Measurements from ENCODE around the gene NCAN. TPM values are rescaled to one million over a fixed set of nuclear protein-coding genes. Genes with fewer than 3 reads are reported as not detected.

Gene NCAN
- total and polyA plus RNA-seq, 9 of the 15 experiments (the other 6 are each of a cell fraction or from before 2014, with no cell fraction given) = 0.04 TPM; not detected in 8

DNA sequence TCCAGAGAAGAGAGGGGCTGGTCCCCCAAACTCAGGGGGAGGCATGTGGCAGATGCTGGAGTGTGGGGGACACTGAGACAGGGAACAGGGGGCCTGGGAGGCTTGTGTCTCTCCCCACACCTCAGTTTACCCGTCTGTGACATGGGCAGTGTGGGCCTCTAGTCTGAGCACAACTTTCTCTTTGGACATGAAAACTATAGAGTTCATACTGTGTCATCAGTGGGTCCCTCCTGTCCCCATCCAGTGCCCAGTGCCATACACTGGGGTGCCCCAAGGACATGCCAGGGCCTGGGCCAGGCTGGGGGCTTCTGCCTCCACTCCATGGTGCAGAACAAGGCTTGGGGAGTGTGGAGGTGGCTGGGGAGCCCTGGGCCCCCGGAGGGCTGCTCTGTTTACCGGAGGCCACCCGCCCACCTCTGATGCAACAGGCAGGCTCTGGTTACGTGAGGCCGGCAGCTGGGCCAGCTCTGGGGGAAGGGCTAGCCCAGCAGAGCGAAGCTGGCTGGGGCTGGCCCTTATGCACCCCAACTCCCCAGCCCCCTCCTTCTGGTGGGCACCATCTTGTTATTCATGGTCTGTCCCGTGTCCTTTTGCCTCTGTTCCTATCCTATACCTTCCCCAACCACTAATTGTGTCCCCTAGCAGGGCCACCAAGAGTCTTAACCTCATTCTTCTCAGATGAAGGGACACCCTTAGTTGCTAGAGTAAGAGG is 39.8 kb upstream of the NCAN start (continued):
- TF ChIP-seq POLR2H (tag; IDR thresholded peaks at IDR 0.05; ENCODE audit: low read depth) = no peak
- TF ChIP-seq, protein P1, sequence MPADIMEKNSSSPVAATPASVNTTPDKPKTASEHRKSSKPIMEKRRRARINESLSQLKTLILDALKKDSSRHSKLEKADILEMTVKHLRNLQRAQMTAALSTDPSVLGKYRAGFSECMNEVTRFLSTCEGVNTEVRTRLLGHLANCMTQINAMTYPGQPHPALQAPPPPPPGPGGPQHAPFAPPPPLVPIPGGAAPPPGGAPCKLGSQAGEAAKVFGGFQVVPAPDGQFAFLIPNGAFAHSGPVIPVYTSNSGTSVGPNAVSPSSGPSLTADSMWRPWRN (IDR thresholded peaks at IDR 0.05; ENCODE audit: low read depth) = no peak
- TF ChIP-seq RBM25 (IDR thresholded peaks at IDR 0.05; ENCODE audit: low read depth, low read length, severe bottlenecking) = peak; percentile 98
- TF ChIP-seq, protein P2, sequence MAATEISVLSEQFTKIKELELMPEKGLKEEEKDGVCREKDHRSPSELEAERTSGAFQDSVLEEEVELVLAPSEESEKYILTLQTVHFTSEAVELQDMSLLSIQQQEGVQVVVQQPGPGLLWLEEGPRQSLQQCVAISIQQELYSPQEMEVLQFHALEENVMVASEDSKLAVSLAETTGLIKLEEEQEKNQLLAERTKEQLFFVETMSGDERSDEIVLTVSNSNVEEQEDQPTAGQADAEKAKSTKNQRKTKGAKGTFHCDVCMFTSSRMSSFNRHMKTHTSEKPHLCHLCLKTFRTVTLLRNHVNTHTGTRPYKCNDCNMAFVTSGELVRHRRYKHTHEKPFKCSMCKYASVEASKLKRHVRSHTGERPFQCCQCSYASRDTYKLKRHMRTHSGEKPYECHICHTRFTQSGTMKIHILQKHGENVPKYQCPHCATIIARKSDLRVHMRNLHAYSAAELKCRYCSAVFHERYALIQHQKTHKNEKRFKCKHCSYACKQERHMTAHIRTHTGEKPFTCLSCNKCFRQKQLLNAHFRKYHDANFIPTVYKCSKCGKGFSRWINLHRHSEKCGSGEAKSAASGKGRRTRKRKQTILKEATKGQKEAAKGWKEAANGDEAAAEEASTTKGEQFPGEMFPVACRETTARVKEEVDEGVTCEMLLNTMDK (IDR thresholded peaks at IDR 0.05; ENCODE audit: borderline replicate concordance, insufficient read depth, low read depth, low read length, poor library complexity, severe bottlenecking) = no peak
- TF ChIP-seq STAT5B (CRISPR knock-in tag; IDR thresholded peaks at IDR 0.05) = no peak
- TF ChIP-seq, protein P3, sequence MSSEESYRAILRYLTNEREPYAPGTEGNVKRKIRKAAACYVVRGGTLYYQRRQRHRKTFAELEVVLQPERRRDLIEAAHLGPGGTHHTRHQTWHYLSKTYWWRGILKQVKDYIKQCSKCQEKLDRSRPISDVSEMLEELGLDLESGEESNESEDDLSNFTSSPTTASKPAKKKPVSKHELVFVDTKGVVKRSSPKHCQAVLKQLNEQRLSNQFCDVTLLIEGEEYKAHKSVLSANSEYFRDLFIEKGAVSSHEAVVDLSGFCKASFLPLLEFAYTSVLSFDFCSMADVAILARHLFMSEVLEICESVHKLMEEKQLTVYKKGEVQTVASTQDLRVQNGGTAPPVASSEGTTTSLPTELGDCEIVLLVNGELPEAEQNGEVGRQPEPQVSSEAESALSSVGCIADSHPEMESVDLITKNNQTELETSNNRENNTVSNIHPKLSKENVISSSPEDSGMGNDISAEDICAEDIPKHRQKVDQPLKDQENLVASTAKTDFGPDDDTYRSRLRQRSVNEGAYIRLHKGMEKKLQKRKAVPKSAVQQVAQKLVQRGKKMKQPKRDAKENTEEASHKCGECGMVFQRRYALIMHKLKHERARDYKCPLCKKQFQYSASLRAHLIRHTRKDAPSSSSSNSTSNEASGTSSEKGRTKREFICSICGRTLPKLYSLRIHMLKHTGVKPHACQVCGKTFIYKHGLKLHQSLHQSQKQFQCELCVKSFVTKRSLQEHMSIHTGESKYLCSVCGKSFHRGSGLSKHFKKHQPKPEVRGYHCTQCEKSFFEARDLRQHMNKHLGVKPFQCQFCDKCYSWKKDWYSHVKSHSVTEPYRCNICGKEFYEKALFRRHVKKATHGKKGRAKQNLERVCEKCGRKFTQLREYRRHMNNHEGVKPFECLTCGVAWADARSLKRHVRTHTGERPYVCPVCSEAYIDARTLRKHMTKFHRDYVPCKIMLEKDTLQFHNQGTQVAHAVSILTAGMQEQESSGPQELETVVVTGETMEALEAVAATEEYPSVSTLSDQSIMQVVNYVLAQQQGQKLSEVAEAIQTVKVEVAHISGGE (CRISPR knock-in tag; IDR thresholded peaks at IDR 0.05) = no peak
- no peak for TF ChIP-seq BDP1 (IDR thresholded peaks at IDR 0.05; ENCODE audit: insufficient read depth, insufficient read length)
- TF ChIP-seq, protein P4, sequence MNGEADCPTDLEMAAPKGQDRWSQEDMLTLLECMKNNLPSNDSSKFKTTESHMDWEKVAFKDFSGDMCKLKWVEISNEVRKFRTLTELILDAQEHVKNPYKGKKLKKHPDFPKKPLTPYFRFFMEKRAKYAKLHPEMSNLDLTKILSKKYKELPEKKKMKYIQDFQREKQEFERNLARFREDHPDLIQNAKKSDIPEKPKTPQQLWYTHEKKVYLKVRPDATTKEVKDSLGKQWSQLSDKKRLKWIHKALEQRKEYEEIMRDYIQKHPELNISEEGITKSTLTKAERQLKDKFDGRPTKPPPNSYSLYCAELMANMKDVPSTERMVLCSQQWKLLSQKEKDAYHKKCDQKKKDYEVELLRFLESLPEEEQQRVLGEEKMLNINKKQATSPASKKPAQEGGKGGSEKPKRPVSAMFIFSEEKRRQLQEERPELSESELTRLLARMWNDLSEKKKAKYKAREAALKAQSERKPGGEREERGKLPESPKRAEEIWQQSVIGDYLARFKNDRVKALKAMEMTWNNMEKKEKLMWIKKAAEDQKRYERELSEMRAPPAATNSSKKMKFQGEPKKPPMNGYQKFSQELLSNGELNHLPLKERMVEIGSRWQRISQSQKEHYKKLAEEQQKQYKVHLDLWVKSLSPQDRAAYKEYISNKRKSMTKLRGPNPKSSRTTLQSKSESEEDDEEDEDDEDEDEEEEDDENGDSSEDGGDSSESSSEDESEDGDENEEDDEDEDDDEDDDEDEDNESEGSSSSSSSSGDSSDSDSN (IDR thresholded peaks at IDR 0.05; ENCODE audit: borderline replicate concordance in 1 of 2, low read depth in 2 of 2, low read length in 2 of 2) = no peak
- no peak for TF ChIP-seq ZNF57 (CRISPR knock-in tag; IDR thresholded peaks at IDR 0.05)
- no peak for TF ChIP-seq TAF7 (tag; IDR thresholded peaks at IDR 0.05)
- TF ChIP-seq ZFP36 (IDR thresholded peaks at IDR 0.05; ENCODE audit: low read depth, low read length, partially characterized antibody) = peak; percentile 34
- peak; percentile 55; the same call in 1 of the 2 replicates for TF ChIP-seq EP300 (IDR thresholded peaks at IDR 0.05; ENCODE audit: low read length)
- peak; percentile 91 for TF ChIP-seq PTBP1 (IDR thresholded peaks at IDR 0.05; ENCODE audit: low read depth, low read length)
- peak; percentile 17; the same call in 1 of the 2 replicates for TF ChIP-seq TOE1 (IDR thresholded peaks at IDR 0.05; ENCODE audit: borderline replicate concordance)
- TF ChIP-seq TOE1 (CRISPR knock-in tag; IDR thresholded peaks at IDR 0.05; ENCODE audit: borderline replicate concordance, low read depth) = no peak
- TF ChIP-seq ZBTB7A (IDR thresholded peaks at IDR 0.05; ENCODE audit: borderline replicate concordance, control insufficient read depth, low read depth, low read length) = no peak; the same call in 1 of the 2 replicates
- no peak for TF ChIP-seq STAG1 (CRISPR knock-in tag; IDR thresholded peaks at IDR 0.05; ENCODE audit: borderline replicate concordance)

Measured in K562 (cell line).